ENCODE data around the gene NPHP1.

GRCh38 chr2:110204408-110205385 lies at the start of gene NPHP1:
- TF ChIP-seq CTCF (conservative IDR thresholded peaks at IDR 0.05; ENCODE audit: low read length) (no peak), EZH2phosphoT487 (IDR thresholded peaks at IDR 0.05; ENCODE audit: borderline replicate concordance) (no peak)
